ENCODE results near the gene KIAA0513.

Gene KIAA0513

DNA sequence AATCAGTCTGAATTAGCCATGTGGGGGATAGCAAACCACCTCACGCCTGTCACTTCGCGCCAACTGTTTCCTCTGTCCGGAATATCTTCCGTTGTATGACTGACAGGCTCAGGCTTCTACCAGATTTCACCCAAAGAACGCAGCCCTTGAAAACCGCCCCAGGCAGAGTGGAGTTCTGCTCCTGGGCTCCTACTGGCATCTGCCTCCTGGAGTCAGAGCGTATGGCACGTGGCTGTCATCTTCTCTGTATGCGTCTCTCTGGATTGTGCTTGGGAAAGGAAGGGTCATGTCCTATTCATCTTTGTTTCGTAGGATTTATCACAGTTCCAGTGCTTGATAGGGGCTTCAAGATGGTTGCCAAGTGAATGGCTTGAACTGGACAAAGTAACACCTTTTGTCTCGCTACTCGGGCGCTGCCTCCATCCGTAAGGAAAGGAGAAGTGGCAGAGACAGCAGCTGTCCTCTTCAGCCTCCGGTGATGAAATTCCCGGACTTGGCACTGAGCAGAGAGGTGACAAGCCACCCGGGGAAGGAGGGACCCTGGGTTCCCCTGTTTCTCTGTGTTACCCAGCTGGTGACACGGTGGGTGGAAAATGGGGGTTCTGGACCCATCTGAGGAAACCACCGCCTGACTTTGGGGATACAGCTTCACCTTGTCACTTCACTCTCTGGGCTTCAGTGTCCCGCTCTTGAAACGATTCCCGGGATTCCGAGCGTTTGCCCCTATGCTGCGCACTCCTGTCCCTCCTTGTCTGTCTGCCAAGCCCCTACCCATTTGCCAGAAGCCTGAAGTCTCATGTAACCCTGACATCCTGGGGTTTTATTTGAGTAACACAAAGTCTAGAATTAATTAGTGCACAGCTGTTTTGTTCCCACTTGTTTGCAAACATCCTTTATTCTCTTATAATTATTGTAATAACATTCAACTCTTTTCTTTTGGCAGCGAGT is 13.9 kb downstream of the KIAA0513 start:
- TF ChIP-seq, protein P1, sequence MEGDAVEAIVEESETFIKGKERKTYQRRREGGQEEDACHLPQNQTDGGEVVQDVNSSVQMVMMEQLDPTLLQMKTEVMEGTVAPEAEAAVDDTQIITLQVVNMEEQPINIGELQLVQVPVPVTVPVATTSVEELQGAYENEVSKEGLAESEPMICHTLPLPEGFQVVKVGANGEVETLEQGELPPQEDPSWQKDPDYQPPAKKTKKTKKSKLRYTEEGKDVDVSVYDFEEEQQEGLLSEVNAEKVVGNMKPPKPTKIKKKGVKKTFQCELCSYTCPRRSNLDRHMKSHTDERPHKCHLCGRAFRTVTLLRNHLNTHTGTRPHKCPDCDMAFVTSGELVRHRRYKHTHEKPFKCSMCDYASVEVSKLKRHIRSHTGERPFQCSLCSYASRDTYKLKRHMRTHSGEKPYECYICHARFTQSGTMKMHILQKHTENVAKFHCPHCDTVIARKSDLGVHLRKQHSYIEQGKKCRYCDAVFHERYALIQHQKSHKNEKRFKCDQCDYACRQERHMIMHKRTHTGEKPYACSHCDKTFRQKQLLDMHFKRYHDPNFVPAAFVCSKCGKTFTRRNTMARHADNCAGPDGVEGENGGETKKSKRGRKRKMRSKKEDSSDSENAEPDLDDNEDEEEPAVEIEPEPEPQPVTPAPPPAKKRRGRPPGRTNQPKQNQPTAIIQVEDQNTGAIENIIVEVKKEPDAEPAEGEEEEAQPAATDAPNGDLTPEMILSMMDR (conservative IDR thresholded peaks at IDR 0.05; ENCODE audit: low read depth) = no peak
- DNase-seq (ENCODE audit: low spot score) = no peak
- H3K27ac ChIP-seq = no peak overlapping the region
- CTCF ChIA-PET = interaction anchor here (0.6 to 0.9 kb wide), 2 partner anchors 29 to 45 kb away, joined by 3 read pairs; no protein-coding TSS in a partner anchor
- POLR2A ChIA-PET (ENCODE audit: low non-redundant PET) = no interaction called here

DNA sequence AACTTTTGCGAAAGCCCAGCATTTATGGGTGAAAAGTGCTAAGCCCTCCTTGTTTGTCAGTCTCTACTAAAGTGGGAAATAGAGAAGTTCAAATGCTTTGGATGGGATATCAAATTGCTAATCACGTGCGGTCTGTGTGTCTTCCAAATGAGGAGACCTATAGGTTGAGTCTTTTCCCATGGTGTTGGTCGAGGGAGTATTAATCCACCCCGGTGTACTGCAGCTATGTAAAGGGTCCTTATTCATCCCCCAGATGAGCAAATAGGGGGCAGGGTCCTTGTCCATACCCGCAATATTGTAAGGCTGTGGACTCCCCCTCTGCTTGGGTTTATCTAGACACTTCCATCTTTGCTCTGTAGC is 14.6 kb downstream of the KIAA0513 start:
- H3K27ac ChIP-seq = no peak overlapping the region
- ChIA-PET CTCF (interaction anchor here (0.8 kb wide), 1 partner anchor 72 kb away, joined by 4 read pairs; no protein-coding TSS in a partner anchor), POLR2A (ENCODE audit: low non-redundant PET) (no interaction called here)
- TF ChIP-seq, protein P1 (conservative IDR thresholded peaks at IDR 0.05; ENCODE audit: low read depth) = no peak
- DNase-seq (ENCODE audit: low spot score) = no peak

DNA sequence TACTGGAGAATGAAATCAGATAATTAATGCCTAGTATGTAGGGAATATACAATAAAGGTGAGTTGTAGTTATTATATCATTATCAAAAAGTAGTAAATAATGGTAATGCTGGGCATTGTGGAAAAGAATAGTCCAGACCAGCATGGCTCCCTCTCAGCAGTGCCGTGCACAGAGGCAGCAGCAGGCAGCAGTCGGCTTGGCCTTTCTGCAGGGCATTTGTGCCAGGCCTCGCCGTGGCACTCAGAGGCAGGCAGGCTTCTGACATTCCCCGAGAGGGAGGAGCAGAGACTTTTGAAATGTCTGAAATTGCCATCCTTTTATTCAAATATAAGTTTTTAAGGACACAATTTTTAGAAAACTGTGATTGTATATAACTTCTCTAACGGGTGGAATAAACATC is 15.0 kb downstream of the KIAA0513 start:
- no peak for DNase-seq (ENCODE audit: low spot score)
- ChIA-PET CTCF (interaction anchor here (0.8 kb wide), 1 partner anchor 72 kb away, joined by 4 read pairs; no protein-coding TSS in a partner anchor), POLR2A (ENCODE audit: low non-redundant PET) (no interaction called here)
- TF ChIP-seq, protein P1 (conservative IDR thresholded peaks at IDR 0.05; ENCODE audit: low read depth) = no peak
- no peak overlapping the region for H3K27ac ChIP-seq

DNA sequence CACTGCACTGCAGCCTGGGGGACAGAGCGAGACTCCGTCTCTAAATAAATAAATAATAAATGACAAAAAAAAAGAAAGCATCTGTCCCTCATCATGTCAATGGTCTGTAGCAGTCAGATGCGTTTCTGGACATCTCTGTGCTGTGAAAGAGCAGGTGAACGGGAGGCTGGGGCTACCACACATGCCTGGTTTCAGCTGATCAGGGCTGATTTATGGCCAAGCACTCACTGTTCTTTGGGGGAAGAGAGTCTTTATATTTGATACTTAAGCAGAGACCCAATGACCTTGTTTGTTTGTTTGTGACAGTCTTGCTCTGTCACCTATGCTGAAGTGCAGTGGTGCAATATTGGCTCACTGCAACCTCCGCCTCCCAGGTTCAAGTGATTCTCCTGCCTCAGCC is 17.5 kb downstream of the KIAA0513 start:
- no peak overlapping the region for H3K27ac ChIP-seq
- TF ChIP-seq, protein P1 (conservative IDR thresholded peaks at IDR 0.05; ENCODE audit: low read depth) = no peak
- POLR2A ChIA-PET (ENCODE audit: low non-redundant PET) = no interaction called here
- DNase-seq (ENCODE audit: low spot score) = no peak
- CTCF ChIA-PET = no interaction called here

DNA sequence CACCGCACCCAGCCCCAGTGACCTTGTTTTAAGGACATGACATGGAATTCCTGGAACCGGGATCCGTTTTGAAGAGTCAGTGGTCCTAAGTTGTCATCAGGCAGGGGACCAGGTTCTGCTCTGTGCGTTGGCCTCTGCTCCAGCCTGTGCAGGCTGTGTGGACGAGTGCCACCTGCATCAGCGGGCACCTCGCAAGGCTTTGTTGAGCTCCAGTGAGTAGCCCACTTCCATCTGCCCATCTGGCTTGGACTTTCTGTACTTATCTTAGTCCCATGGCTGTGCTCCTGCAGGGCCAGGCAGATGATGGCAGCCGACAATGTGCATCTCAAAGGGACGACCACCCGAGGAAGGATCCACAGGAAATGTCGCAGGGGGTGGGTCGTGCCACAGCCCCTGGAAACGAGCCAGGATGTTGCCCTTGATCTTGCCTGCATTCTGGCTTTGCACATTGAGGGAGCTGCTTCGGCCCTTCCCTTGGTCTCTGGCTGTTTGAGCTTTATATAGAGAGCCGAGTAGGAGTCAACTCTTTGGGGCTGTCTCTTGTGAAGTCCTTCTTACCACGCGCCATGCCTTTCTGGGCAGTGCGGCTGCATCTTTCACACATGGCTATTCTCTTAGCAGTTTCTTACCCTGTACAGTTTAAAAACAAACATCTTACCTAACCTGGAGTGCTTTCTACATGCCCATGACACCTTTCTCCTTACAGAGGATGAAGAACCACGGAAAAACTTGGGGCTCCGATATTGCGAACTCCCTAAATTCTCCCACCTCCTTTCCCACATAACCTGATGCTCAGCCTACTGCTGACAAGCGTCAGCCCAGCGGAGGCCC is 18.3 kb downstream of the KIAA0513 start:
- DNase-seq (ENCODE audit: low spot score) = no peak
- CTCF ChIA-PET = interaction anchor here (0.9 kb wide), 1 partner anchor 41 kb away, joined by 3 read pairs; no protein-coding TSS in a partner anchor
- no peak overlapping the region for H3K27ac ChIP-seq
- TF ChIP-seq, protein P1 (conservative IDR thresholded peaks at IDR 0.05; ENCODE audit: low read depth) = no peak
- POLR2A ChIA-PET (ENCODE audit: low non-redundant PET) = no interaction called here

DNA sequence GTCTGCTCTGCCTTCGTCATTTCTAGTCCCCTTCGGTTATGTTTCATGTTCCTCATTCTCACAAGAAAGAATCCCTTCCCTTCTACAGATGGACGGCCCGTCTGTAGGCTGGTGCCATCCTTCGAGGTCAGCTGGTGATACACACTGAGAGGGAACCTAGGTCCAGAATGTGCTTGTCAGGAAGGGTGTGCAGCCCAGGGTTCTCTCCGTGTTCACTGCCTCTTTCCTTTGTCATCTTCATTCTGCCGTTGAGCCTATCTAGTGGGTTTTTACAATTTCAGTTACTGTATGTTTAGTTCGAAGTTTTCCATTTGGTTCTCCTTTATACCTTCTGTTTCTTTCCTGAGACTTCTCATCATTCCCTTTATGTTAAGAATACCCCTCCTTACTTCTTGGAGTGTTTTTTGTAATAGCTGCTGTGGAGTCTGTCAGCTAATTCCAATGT is 18.9 kb downstream of the KIAA0513 start:
- ChIA-PET POLR2A (ENCODE audit: low non-redundant PET) (no interaction called here), CTCF (interaction anchor here (0.7 to 0.9 kb wide), 2 partner anchors 40 to 94 kb away, joined by 3 read pairs; no protein-coding TSS in a partner anchor)
- DNase-seq (ENCODE audit: low spot score) = no peak
- no peak overlapping the region for H3K27ac ChIP-seq
- TF ChIP-seq, protein P1 (conservative IDR thresholded peaks at IDR 0.05; ENCODE audit: low read depth) = no peak

All from RWPE1 (cell line).